Type B pancreatic cell (in vitro differentiated cells): ENCODE measurements around the gene GJB2. TPM values are rescaled to one million over a fixed set of nuclear protein-coding genes. Genes with fewer than 3 reads are reported as not detected.

Source experiments
- DNase-seq: peaks from one replicate; pipeline ENCODE4 v3.0.0; 2021; ENCODE audit warnings: mixed read lengths; ENCODE audit not compliant: unreplicated experiment; ENCODE audit errors: extremely low spot score
- H3K27ac Mint-ChIP-seq: 2 replicates; pipeline ENCODE4 v1.8.0; 2021; ENCODE audit warnings: mild to moderate bottlenecking, mixed read lengths
- H3K27me3 Mint-ChIP-seq: 2 replicates; pipeline ENCODE4 v1.8.0; 2021; ENCODE audit warnings: mixed read lengths
- H3K36me3 Mint-ChIP-seq: 2 replicates; pipeline ENCODE4 v1.8.0; 2021; ENCODE audit warnings: mixed read lengths
- H3K4me1 Mint-ChIP-seq: one replicate; pipeline ENCODE4 v1.8.0; 2021; ENCODE audit warnings: mixed read lengths; ENCODE audit not compliant: unreplicated experiment
- H3K4me3 Mint-ChIP-seq: 2 replicates; pipeline ENCODE4 v1.8.0; 2021; ENCODE audit warnings: mild to moderate bottlenecking, mixed read lengths
- H3K9me3 Mint-ChIP-seq: 2 replicates; pipeline ENCODE4 v1.8.0; 2021; ENCODE audit warnings: mixed read lengths
- total RNA-seq: library from RNA; stranded (reverse); gene quantifications from 2 replicates; pipeline ENCODE4 v1.2.1, GENCODE V29; 2021; ENCODE audit warnings: low replicate concordance
- TF ChIP-seq, protein P1 (sequence below): fragments of 200-600 bp; sonication (generic); conservative IDR thresholded peaks from 2 replicates; pipeline ENCODE4 v1.5.0; 2021; ENCODE audit warnings: antibody characterized with exemption, mild to moderate bottlenecking

The GJB2 gene
- total RNA-seq, 1 donor from 2014 or later: 14.3 TPM

DNA sequence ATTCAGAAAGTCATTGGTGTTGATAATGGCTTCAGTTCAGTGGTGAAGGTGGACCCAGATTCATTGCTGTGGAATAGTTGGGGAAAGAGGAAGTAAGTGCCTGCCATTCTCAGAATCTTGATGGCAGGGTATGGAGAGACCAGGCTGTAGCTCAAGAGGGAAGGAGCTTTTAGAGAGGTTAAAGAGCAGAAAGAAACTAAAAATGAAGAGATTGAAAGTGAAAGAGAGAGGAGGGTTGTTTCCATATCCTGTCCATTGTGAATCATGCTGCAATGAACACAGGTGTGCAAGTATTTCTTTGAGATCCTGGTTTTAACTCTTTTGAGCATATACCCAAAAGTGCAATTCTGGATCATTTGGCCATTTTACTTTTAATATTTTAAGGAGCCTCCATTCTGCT is 26.8 kb upstream of the GJB2 start:
- Mint-ChIP-seq H3K36me3 (no peaks in the 10 kb centered on the region), H3K27ac (no peak overlapping the region), H3K9me3 (no peaks in the 10 kb centered on the region), H3K4me1 (no peaks in the 10 kb centered on the region), H3K27me3 (peaks cover 14% of the 10 kb centered on the region), H3K4me3 (no peak overlapping the region)
- TF ChIP-seq, protein P1, sequence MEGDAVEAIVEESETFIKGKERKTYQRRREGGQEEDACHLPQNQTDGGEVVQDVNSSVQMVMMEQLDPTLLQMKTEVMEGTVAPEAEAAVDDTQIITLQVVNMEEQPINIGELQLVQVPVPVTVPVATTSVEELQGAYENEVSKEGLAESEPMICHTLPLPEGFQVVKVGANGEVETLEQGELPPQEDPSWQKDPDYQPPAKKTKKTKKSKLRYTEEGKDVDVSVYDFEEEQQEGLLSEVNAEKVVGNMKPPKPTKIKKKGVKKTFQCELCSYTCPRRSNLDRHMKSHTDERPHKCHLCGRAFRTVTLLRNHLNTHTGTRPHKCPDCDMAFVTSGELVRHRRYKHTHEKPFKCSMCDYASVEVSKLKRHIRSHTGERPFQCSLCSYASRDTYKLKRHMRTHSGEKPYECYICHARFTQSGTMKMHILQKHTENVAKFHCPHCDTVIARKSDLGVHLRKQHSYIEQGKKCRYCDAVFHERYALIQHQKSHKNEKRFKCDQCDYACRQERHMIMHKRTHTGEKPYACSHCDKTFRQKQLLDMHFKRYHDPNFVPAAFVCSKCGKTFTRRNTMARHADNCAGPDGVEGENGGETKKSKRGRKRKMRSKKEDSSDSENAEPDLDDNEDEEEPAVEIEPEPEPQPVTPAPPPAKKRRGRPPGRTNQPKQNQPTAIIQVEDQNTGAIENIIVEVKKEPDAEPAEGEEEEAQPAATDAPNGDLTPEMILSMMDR: no peak
- no peak for DNase-seq

DNA sequence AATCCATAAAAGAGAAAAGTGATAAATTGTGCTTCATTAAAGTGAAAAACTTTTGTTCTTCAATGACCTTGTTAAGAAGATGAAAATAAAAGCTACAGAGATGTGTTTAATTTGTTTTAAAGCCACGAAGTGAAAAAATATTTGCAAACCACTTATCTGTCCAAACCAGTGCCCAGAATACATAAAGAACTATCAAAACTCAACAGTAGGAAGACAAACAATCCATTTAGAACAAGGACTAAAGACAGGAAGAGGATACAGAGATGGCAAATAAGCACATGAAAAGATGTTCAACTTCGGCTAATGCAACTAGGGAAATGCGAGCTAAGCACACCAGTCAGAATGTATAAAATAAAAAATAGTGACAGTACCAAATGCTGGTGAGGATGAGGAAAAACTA is 24.4 kb upstream of the GJB2 start:
- Mint-ChIP-seq H3K36me3 (no peaks in the 10 kb centered on the region), H3K27ac (no peak overlapping the region), H3K9me3 (no peaks in the 10 kb centered on the region), H3K27me3 (peaks cover 17% of the 10 kb centered on the region), H3K4me1 (no peaks in the 10 kb centered on the region), H3K4me3 (no peak overlapping the region)
- DNase-seq: no peak
- TF ChIP-seq, protein P1: no peak

DNA sequence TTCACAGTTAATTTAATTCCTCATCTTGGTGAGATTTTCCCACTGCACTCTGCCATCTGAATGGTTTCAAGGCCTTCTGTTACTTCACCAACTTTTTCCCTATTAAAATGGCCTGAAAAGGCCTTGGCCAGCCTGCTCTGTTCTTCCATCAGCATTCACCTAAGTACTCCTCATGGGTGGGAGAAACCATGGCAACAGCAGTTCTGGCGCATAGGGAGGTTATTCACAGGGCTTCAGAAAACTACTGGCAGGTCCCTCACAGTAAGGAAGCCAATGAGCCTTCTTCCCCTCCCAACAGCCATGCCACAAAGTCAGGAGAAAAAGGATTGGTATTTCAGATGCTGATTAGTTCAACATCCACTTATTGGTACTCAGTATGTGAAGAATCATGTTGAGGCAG is 17.2 kb upstream of the GJB2 start:
- Mint-ChIP-seq H3K27me3 (peaks cover 14% of the 10 kb centered on the region), H3K27ac (no peak overlapping the region)

DNA sequence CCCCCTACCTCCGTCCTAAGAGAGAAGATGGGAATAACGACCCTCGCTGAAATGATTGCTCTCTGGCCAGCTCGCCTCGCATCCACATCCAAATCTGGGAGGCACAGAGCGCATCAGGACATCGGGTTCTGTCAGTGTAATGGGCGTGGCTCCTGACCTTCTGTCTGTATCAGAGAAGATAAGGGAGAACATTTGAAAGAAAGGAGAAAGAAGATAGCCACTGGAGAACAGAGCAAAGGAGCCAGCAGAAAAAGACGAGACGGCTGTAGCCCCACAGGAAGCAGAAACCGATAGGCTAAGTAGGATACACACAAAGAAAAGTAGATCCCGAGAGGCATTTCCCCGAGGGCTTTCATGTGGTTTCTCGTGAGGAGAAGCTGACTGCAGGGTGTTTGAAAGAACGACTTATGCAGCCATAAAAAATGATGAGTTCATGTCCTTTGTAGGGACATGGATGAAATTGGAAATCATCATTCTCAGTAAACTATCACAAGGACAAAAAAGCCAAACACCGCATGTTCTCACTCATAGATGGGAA is 14.0 kb upstream of the GJB2 start:
- Mint-ChIP-seq H3K4me3 (no peak overlapping the region), H3K27ac (no peak overlapping the region), H3K9me3 (peaks cover 5% of the 10 kb centered on the region), H3K36me3 (no peaks in the 10 kb centered on the region), H3K27me3 (peaks cover 8% of the 10 kb centered on the region), H3K4me1 (peaks cover 6% of the 10 kb centered on the region)
- no peak for DNase-seq
- TF ChIP-seq, protein P1: no peak

More for the DNA sequence above, 17.2 kb upstream of the GJB2 start:
- no peaks in the 10 kb centered on the region for H3K36me3 Mint-ChIP-seq
- peaks cover 6% of the 10 kb centered on the region for H3K4me1 Mint-ChIP-seq
- TF ChIP-seq, protein P1: no peak
- DNase-seq: no peak
- H3K4me3 Mint-ChIP-seq: no peak overlapping the region
- H3K9me3 Mint-ChIP-seq: peaks cover 5% of the 10 kb centered on the region

DNA sequence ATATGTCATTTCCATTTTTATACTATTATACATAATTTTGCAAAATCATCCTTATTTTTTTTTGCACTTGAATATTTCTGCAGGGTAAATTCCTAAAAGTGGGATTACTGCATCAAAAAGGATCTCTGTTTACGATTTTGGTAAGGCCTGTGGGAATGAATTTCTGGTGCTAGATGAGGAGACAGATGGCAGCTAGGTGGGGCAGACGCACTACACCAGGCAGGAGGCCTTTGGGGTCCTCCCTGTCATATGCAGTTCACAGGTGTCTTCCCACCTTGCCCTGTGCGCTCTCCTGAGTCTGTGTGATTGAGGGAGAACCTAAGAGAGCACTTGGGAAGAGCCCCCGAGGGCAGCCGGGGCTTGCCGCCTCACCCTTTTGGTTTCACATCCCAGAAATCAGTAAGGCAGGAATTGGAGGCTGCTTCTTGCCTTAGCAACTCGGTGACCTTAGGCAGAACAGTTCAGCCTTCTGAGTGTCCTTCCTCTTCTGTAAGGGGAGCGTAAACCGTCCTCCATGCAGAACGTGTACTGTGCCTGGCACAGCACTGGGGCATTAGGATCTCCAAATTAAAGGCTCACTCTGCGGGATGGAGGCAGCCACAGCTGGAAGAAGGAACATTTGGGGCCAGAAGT is 13.4 kb upstream of the GJB2 start:
- no peak overlapping the region for H3K4me3 Mint-ChIP-seq
- no peak for DNase-seq
- H3K4me1 Mint-ChIP-seq: peaks cover 6% of the 10 kb centered on the region
- H3K27ac Mint-ChIP-seq: no peak overlapping the region
- H3K9me3 Mint-ChIP-seq: peaks cover 5% of the 10 kb centered on the region
- TF ChIP-seq, protein P1: no peak
- no peaks in the 10 kb centered on the region for H3K36me3 Mint-ChIP-seq
- H3K27me3 Mint-ChIP-seq: peaks cover 8% of the 10 kb centered on the region
